Stimulated activated CD4-positive, alpha-beta T cell treated with anti-CD3 and anti-CD28 coated beads, Interleukin-15, amount 100 ng/mL, for 24 hours (primary cell): ENCODE measurements around the gene KRTAP29-1.
"Not testable (repeated sequence)": the region's sequence is repeated elsewhere in the genome, so short reads cannot be mapped to it uniquely, and the experiment has no call there.

ENCODE experiments used
- DNase-seq: peaks from one replicate; pipeline ENCODE4 v3.0.0-alpha.2; 2020

Gene KRTAP29-1

DNA sequence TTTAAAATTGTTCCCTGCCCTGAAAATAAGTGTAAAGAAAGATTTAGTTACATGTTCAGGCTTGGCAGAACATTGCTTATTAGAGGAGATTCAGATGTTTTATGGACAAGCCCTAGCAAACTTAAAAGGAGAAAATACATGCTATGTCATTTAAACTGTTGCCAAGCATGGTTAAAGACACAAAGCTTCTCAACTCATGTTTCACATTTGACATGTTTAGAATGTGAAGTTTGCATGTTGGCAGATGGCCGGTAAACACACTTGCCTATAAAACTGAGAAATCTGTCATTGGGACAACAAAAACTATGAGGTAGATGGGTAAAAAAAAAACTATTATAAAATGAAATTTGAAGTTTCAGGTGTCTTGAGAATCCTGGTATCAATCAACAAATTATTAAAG lies 5.8 kb downstream of the KRTAP29-1 start:
- DNase-seq = no peak

- no peak for DNase-seq
Measured at GRCh38 chr17:41294016-41294415, 8.6 kb downstream of the KRTAP29-1 start.

GRCh38 chr17:41287050-41287449 lies 15.6 kb downstream of the KRTAP29-1 start:
- DNase-seq = no peak

DNA sequence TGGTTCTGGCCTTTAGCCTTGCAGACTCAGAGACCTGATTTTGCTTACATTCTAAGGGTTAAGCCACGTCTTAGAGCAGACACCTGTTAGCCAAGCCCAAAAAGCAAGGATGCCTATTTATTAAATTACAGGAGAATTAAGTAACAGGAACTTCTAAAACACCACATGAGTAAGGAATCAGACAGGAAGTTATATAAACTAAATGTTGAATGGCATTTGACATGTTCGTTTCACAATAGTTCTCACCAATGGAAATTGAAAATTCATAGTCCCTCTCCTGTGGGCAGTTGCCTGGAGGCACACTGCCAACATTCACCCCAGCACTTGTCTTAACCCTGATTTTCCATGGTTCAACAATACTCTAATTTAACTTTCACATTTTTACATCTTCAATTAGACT lies 18.1 kb downstream of the KRTAP29-1 start:
- no peak for DNase-seq

GRCh38 chr17:41284043-41284442 lies 18.6 kb downstream of the KRTAP29-1 start:
- no peak for DNase-seq

GRCh38 chr17:41278176-41278955 lies 24.3 kb downstream of the KRTAP29-1 start:
- DNase-seq = no peak

DNA sequence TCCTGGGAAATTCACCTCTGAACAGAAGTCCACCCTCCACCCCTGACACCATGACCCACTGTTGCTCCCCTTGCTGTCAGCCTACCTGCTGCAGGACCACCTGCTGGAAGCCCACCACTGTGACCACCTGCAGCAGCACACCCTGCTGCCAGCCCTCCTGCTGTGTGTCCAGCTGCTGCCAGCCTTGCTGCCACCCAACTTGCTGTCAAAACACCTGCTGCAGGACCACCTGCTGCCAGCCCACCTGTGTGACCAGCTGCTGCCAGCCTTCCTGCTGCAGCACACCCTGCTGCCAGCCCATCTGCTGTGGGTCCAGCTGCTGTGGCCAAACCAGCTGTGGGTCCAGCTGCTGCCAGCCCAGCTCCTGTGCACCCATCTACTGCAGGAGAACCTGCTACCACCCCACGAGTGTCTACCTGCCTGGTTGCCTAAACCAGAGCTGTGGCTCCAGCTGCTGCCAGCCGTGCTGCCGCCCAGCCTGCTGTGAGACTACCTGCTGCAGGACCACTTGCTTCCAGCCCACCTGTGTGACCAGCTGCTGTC lies 26.9 kb downstream of the KRTAP29-1 start, which contains the start of gene KRTAP9-7:
Gene KRTAP9-7, plus strand, starts transcription at position 51 of the 543 bp plus-strand sequence. Its CDS starts 0 bp downstream, at position 51.
- DNase-seq = not testable (repeated sequence)

- DNase-seq = no peak
Measured at GRCh38 chr17:41271858-41272257, 30.8 kb downstream of the KRTAP29-1 start.

- DNase-seq = not testable (repeated sequence)
Measured at GRCh38 chr17:41271323-41271722, 31.3 kb downstream of the KRTAP29-1 start.

- DNase-seq = no peak
Measured at GRCh38 chr17:41267711-41268110, 34.9 kb downstream of the KRTAP29-1 start.

DNA sequence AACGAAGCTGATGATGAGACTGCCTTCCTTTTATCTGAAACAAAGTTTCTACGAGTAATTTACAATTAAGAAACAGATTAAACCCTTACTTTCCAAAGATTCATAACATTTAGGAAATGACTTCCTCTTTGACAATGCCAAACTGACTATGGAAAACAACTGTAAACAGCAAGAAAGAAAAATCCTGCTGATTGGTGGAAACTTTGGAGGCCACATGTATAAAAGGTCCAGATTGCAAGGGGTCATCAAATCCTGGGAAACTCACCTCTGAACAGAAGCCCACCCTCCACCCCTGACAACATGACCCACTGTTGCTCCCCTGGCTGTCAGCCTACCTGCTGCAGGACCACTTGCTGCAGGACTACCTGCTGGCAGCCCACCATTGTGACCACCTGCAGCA lies 37.6 kb downstream of the KRTAP29-1 start, which contains the start of gene KRTAP9-6:
Gene KRTAP9-6, plus strand, starts transcription at position 301 of the 400 bp plus-strand sequence. Its CDS starts 0 bp downstream, at position 301.
- no peak for DNase-seq

DNA sequence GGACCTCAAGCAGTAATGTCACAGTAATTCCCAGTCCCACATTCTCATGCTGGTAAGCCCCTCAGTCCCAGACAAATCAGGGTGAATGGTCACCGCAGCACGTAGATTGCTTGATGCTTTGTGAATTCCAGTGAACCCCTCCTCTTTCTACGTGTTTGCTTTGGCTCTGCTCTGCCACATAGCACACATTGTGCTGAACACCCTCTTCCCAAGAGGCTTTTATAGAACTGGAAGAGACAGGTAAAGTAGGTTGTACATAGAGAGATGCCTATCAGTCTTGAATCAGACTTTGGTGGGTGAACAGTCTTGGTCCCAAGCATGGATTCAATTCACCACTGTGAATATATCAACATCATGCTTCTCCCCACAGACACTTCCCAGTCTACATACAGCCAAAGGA lies 38.1 kb downstream of the KRTAP29-1 start:
- no peak for DNase-seq

- DNase-seq = no peak
Measured at GRCh38 chr17:41263212-41263611, 39.4 kb downstream of the KRTAP29-1 start.

DNA sequence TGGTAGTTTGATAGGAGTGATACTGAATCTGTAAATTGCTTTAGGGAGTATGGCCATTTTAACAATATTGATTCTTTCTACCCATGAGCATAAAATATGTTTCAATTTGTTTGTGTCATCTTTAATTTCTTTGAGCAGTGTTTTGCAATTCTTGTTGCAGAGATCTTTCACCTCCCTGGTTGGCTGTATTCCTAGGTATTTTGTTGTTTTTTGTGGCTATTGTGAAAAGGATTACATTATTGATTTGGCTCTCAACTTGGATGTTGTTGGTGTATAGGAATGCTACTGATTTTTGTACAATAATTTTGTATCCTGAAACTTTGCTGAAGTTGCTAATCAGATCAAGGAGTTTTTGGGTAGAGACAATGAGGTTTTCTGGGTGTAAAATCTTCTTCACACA lies 44.2 kb downstream of the KRTAP29-1 start:
- no peak for DNase-seq

GRCh38 chr17:41256291-41256685 lies 46.4 kb downstream of the KRTAP29-1 start:
- DNase-seq = no peak

DNA sequence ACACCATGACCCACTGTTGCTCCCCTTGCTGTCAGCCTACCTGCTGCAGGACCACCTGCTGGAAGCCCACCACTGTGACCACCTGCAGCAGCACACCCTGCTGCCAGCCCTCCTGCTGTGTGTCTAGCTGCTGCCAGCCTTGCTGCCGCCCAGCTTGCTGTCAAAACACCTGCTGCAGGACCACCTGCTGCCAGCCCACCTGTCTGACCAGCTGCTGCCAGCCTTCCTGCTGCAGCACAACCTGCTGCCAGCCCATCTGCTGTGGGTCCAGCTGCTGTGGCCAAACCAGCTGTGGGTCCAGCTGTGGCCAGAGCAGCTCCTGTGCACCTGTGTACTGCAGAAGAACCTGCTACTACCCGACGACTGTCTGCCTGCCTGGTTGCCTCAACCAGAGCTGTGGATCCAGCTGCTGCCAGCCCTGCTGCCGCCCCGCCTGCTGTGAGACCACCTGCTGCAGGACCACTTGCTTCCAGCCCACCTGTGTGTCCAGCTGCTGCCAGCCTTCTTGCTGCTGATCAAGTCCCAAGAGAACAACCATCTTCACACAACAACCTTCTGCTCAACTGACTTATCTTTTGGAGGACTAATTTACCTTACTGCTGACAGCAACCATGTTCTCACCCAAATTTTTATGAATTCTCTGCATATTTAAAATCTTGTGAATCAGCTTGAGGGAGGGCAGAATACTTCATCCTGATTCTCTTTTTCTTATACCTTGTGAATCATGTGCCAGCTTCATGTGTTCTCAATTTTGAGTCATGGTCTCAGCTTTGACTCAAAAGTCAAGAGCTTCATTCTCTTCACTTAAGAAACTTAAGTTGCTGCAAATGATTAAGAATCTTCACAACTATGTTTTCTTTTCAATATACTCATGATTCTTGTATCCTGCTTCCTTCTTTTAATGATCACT lies 47.0 kb downstream of the KRTAP29-1 start, which contains the start of gene KRTAP9-9:
Gene KRTAP9-9, plus strand, starts transcription at position 4 of the 910 bp plus-strand sequence.
- not testable (repeated sequence) for DNase-seq

DNA sequence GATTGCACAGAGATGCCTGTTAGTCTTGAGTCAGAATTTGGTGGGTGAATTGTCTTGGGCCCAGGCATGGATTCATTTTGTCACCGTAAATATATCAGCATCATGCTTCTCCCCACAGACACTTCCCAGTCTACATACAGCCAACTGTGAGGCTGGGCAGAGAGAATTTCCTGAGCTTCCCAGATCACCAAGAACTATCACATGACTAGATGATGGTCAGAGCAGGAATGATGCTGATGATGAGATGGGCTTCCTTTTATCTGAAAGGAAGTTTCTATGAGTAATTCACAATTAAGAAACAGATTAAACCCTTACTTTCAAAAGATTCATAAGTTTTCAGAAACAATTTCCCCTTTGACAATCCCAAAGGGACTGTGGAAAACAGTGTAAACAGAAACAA lies 47.8 kb downstream of the KRTAP29-1 start:
- DNase-seq = no peak
